ENCODE results near the gene SYCE3.
"Not testable (repeated sequence)": the region's sequence is repeated elsewhere in the genome, so short reads cannot be mapped to it uniquely, and the experiment has no call there.

The SYCE3 gene

DNA sequence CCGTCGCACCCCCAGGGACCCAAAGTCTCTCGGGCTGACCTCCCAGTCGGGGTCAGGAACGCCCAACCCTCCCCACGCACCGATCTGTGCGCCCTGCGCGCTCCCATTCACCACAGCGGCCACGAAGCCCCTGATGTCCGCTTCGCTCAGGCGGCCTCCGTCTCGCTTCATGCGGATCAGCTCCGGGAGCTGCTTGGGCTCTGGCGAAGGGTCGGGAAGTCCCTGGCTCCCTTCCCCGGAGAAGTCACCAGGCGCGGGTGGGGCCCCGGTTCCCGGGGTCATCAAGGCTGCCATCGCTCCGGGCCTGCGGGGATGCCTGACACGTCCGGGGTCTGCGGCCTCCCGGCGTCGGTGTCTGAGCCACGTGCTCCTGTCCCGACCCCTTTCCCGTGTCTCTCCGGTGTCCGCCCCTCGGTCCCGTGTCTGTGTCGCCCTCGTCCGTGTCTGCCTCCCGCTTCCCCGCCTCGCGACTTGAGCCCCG is 33.3 kb downstream of the SYCE3 start:
- no peak for DNase-seq

DNA sequence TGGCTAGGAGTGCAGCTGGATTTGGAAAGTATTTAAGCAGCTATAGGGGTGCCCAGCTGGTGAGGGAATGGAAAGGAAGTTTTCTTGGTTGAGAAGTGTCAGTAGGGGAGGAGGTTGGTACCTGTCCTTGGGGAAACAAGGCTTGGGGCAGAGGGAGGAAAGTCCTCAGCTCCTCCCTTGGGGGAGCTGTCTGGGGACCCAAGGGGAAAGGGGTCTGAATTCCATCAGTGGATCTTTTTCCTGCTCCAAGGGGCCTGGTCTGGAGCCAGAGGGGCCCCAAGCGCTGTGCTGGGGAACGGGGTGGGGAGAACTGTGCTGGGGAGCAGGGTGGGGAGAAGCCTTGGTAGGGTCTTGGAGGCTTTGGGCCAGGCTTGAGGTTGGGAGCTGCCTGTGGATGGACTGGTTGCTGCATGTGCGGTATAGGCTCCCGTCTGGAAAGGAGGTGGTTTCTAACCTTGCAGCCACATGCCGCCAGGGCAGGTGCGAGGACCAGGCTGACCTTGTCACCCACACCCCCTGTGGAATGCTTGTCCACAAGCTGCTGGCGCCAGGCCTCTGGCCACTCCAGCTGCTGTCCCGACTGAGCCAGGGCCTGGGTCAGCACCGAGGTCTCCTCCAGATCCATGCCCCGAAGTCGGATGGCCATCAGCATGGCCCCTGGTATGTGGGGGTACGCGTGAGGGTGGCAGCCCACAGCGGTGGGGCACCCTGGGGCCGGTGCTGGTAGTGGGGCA is 33.9 kb downstream of the SYCE3 start:
- DNase-seq = no peak

DNA sequence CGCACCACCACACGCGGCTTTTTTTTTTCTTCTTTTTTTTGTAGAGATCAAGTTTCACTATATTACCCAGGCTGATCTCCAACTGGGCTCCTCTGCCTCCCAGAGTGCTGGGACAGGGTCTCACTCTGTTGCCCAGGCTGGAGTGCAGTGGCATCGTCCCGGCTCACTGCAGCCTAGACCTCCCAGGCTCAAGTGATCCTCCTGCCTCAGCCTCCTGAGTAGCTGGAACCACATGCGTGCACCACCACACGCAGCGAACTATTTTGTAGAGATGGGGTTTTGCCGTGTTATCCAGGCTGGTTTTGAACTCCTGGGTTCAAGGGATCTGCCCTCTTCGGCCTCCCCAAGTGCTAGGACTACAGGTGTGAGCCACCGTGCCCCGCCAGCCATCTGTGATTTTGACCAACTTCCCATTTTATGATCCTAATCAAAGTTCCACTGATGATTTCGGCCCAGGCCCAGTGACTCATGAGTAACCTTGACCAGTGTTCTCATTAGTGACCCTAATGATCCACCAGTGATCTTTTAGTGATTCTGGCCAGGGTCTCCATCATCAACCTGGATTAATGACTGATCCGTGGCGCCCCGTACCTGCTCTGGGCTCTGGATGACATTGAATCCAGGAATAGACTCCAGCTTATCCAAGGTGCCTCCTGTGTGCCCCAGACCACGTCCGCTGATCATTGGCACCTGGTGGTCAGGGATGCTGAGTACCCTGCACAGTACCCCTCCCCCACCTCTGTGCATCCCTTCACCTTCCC is 34.6 kb downstream of the SYCE3 start:
- no peak for DNase-seq

DNA sequence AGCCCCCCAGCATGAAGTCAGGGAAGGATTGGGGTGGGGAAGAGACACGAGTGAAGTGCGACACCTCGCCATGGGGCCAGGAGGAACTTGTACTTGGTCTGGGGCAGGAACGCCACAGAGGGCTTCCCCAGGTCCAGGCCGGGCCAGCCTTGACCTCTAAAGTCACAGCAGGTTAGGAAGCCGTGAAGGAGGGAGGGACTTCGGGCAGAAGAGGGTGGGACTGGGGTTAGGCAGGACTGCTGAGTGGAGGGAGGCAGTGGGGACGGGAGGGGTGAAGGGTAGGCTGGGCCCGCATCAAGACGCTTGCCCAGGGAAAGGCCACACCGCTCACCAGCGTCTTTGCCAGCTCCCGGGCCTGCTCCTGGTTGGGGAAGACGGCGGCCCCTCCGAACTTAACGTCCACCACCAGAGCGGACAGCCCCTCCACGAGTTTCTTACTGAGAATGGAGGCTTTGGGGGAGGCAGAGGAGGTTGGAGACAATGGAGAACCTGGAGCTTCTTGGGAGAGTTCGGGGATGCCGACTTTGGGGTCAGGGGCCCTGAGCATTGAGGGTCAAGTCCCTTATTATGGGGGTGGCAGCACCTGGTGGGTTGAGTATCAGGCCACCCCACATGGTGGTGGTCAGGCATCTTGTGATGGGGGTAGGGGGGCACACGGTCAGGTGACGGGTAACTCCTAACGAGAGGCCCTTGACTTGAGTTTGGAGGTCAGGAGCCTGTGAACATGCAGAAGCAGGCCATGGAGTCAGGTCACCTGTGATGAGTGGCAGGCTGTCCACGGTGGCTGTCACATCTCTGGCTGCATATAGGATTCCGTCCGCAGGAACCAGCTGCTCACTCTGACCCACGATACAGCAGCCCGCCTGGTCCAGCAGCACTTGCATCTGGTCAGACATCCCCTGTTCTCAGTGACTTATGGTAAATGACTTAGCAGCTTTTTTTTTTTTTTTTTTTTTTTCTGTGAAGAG is 35.6 kb downstream of the SYCE3 start:
- peak; percentile 24 for DNase-seq

DNA sequence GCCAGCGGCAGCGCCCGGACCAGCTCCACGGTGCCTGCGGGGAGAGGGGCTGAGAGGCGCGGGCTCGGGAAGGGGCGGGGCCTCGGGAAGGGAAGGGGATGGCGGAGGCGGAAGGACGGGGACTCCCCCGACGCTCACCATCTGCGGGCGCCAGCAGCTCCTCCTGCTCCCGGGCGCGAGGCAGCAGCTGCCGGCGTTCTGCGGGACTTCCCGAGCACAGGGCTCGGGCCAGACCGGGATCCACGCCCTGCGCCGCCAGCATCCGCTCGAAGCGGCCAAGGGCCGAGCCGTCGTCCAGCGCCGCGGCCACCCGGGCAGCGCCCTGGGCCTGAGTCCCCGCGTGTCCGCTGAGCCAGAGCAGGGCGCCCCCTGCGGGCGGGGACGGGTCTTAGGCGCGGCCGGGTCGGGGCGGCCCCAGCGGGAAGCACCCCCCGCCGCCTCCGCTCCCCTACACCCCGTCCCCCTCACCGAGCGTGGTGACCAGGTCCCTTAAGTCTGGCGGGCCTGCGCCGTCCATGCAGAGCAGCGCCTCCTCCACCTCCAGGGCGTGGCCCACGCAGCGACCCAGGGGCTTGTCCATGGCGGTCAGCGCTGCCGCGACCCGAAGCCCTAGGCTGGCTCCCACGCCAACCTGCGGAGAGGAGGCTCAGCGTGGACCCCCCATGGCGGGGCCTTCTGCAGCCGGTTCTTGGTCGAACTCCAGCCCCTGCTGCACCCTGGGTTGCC is 36.4 kb downstream of the SYCE3 start:
- DNase-seq = peak; percentile 59

DNA sequence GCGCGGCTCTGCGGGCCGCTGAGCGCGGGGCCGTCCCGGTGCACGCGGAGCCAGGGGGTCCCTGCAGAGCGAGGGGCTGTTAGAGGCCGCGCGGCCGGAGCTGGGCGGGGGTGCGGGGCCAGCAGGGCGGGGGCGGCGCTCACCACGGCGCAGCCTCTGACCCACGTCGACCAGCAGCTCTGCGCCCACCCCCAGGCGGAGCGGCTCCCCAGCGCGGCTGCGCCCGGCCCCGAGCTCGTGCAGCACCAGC is 36.9 kb downstream of the SYCE3 start:
- no peak for DNase-seq

DNA sequence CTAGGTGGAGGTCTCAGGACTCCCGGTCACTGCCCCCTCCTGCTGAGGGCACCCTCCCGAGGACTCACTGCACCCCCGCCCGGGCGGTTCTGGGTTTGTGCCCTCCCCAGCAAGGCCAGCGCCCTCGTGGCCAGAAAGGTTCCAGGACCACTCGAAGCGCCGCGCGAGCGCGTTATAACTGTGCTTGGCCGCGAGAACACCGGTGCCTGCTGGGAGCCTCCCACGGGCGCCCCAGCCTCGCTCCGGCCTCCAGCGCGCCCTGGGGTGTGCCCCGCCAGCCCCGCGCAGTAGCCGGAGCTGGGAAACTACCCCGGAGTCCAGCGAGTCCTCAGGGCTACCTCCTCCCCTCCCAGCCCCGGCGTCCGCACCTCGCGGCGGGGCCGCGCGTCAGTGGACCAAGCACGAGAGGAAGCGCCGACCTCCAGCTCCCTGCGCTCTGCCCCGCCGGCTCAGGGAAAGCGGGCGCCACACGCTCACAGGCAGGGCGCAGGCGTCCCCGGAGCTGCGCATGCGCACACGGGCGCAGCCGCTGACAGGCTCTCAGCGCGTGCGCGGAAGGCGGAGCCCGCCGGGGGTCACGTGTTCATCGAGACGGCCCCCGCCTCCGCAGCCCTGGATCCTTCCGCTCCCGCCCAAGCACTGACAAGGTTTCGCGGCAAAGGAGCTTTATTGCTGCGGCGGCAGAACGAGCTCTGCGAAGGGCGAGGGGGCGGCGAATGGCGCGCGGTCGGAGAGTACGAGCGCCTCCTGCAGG is 37.4 kb downstream of the SYCE3 start, which contains the start of gene SCO2:
Gene SCO2 (minus strand): TSS at position 495 of the 754 bp plus-strand sequence. CDS start 1,187 bp downstream, outside the sequence.
- peak; percentile 93 for DNase-seq

DNA sequence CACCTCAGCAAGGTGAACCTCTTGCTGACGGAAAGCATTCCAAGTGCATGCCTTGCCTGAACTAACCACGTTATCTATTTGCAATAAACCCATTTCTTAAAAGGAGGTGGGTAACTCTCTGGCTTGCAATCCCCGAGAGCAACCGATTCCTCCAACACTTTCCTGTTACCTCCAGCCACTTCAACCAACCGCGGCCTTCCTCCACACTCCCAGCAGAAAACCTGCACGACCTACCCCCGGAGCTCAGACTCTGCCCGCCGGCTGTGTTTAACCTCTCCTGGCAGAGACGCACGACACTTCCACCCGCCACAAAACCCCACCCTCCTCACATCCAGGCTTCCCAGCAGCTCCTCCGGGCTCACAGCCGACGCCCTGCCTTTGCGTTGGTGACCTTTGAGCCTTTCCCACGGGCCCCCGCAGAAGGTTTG is 38.0 kb downstream of the SYCE3 start:
- peak; percentile 12 for DNase-seq

DNA sequence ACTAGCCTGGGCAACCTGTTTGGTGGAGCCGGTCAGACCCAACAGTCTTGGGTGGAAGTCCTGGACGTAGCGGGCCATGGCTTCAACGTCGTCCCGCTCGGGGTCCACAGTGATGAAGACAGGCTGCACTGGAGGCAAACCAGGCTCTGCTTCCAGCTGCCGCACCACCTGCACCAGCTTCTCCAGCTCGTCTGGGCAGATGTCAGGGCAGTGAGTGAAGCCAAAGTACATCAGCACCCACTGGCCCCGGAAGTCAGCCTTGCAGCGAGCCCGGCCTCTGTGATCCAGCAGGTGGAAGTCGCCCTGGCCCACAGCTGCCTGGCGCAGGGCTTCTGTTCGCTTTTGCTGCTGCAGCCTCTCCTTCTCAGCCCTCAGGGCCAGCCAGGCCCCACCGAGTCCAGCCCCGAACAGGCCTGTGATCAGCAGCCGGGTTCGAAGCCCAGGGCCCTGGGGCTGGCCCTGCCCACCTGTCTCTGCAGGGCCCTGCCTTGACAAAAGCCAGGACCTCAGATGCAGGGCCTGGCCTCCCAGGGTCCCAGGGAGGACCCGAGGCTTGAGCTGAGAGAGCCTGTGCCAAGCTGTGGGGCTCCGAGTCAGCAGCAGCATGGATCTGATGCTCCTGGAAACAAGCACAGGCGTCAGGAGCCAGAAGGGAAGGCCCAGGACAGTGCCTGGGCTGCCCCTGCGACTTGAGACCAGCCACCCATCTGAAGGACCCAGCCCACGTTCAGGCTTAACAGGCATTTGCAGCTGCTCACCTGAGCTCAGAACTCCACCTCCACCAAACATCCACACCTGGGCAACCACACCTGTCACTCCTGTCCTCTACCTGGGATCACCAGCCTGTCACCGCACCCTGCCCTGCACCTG is 38.7 kb downstream of the SYCE3 start:
- no peak for DNase-seq

DNA sequence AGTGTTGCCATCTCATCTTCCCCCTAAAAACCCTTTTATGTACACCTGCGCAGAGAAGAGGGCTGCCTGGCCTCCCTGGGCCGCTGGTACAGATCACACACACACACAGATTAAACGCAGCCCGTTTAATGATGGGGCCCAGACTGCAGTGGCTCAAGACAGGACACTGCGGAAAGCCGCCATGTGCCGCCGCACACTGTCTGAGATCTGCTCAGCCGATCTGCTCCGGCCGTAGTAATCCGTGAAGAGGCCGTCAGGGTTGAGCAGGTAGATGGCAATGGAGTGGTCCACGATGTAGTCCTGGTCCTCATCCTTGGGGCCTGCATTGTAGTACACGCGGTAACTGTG is 39.3 kb downstream of the SYCE3 start:
- DNase-seq = no peak

DNA sequence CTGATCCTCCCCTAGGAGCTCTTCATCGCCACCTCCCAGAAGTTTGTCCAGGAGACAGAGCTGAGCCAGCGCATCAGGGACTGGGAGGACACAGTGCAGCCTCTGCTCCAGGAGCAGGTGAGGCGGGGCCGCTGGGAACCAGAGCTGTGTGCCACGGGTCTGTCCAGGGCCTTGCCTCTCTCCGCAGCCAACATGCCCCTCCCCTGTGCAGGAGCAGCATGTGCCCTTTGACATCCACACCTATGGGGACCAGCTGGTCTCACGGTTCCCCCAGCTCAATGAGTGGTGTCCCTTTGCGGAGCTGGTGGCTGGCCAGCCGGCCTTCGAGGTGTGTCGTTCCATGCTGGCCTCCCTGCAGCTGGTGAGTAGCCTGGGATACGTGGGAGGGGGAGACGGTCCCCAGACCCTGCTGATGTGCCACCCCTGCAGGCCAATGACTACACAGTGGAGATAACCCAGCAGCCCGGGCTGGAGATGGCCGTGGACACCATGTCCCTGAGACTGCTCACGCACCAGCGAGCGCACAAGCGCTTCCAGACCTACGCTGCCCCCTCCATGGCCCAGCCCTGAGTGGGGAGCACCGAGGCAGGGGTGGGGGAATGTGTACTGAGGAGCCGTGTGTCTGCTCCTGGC is 39.8 kb downstream of the SYCE3 start:
- DNase-seq = no peak

DNA sequence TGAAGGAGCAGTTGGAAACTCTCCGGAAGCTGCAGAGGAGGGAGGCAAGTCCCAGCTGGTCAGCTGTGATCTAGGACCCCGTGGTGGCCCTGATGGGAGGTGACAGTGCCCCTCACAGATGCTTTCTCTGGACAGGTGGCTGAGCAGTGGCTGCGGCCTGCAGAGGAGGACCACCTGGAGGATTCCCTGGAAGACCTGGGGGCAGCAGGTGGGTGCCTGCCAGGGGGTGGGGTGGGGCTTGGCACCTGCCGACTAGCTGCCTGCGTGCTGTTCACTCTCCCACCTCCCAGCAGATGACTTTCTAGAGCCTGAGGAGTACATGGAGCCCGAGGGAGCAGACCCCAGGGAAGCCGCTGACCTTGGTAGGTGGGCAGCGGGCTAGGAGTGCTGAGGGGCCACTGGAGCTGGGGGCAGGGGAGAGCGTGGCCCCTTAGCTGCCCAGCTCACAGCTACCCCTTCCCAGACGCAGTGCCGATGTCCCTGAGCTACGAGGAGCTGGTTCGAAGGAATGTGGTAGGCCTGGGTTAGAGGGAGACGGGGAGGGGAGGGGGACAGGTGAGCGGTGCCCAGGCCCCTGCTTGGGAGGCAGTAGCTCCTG is 40.4 kb downstream of the SYCE3 start:
- DNase-seq = no peak

DNA sequence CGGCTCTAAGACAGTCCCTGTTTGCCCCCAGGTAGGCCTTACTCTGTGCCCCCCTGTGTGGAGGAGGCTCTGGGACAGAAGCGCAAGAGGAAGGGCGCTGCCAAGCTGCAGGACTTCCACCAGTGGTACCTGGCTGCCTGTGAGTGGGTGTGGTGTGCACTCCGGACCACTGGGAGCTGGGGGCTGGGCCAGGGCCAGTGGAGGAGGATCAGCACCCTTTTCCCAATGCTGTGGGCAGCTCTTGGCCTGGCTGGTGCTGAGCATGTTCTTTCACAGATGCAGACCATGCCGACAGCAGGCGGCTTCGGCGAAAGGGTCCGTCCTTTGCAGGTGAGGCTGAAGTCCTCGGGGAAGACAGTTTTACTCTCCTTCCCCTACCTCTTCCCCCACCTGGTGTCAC is 41.0 kb downstream of the SYCE3 start:
- DNase-seq = no peak

DNA sequence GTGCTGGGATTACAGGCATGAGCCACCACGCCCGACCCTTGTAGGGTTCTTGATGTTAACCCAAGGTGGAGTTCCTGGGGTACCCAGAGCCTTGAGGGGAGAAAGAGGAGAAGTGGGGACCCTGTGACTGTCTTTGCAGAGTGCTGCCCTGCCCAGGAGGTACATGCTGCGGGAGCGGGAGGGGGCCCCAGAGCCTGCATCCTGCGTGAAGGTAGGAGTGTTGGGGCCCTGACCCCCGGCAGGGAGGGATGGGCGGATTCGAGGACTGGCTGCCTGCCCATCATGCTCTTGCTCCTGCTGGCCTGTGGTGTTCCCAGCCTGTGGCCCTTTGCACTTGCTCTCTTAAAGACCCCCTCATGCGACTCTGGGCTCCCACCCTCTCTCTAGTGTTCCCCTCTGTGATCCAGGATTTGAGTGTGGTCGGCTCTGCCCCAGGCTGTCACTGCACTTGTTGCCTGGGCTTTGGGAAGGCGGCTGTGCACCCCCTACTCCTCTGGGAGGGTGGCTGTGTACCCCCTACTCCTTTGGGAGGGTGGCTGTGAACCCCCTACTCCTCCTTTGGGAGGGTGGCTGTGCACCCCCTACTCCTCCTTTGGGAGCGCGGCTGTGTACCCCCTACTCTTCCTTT is 41.8 kb downstream of the SYCE3 start:
- no peak for DNase-seq

DNA sequence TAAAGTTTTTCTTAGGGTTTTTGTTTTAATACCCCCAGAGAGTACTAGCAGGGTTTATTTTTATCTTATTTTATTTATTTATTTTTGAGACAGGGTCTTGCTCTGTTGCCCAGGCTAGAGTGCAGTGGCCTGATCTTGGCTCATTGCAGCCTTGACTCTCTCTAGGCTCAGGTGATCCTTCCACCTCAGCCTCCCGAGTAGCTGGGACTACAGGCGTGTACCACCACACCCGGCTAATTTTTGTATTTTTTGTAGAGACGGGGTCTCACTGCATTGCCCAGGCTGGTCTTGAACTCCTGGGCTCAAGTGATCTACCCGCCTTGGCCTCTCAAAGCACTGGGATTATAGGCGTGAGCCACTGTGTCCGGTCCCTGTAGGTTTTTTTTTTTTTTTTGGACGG is 42.5 kb downstream of the SYCE3 start:
- not testable (repeated sequence) for DNase-seq

DNA sequence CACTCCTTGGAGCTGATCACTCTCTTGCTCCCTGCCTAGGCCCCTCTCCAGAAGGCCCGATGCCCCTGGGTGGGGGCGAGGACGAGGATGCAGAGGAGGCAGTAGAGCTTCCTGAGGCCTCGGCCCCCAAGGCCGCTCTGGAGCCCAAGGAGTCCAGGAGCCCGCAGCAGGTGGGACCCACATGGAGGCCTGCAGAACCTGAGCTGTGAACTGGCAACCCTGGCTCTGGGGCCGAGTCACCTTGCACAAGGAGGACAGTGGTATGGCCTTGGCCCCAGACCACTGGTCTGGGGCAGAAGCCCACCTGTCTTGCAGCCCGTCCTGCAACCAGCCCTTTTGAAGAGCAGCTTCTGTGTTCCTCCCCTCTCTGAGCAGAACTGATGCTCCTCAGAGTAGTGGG is 43.6 kb downstream of the SYCE3 start:
- no peak for DNase-seq

DNA sequence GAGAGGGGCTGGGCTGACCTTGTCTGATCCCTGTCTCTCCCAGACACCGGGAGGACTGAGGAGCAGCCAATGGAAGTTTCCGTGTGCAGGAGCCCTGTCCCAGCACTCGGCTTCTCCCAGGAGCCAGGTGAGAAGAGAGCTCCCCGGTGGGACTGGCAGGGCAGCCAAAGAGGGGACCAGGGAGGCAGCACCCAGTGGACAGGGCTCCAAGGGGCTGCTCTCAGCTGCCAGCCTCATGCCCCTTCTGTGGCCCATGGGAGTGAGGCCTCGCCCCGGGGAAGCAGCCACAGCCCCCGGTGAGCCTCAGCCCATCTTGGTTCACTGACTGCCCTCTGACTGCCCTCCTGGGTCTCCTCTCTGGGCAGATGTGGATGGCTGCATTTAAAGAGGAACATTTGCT is 44.1 kb downstream of the SYCE3 start:
- DNase-seq = no peak

DNA sequence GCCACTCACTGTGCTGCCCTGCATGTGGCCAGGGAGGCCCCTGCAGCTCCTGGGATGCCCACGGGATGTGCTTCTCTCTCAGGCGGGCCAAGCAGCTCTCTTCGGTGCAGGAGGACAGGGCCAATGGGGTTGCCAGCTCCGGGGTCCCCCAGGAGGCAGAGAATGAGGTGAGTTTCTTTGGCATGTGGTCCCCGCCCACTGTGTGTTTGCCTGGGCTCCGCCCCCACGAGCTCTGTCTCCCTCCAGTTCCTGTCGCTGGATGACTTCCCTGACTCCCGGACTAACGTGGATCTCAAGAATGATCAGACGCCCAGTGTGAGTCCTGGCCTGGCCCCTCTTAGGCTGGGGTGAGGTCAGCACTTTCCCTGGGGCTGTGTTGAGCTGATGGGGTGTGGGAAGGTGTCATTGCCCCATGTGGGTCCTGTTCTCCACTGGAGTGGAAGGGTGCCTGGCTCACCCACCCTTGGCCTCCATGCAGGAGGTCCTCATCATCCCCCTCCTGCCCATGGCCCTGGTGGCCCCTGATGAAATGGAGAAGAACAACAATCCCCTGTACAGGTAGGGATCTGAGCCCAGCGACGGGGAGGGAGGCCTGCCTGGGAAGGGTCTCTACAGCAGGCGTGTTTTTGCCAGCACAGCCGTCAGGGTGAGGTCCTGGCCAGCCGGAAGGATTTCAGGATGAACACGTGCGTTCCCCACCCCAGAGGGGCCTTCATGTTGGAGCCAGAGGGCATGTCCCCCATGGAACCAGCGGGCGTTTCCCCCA is 45.0 kb downstream of the SYCE3 start:
- no peak for DNase-seq

DNA sequence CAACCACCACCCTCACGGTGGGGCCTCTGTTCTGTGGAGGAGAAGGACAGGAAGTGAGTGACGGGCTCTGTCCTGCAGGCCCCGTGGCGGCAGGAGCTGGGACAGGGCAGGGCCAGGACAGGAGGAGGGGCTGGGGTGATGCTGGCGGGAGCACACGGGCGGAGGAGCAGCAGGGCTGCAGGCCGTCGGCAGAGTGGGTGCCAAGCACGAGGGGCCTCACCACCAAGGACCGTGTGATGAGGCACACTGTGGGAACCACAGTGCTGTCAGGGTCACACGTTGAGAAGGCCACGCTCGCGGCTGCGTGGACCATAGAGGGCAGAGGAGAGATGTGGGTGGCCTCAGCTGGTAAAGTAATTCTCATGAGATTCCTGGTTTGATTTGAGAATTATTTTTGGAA is 45.8 kb downstream of the SYCE3 start:
- no peak for DNase-seq

Data from NCI-H1105 (cell line).